ENCODE measurements around the gene POMGNT2.

- TF ChIP-seq CTCF (optimal IDR thresholded peaks at IDR 0.05 in 1 of 3, IDR thresholded peaks at IDR 0.05 in 1 of 3, conservative IDR thresholded peaks at IDR 0.05 in 1 of 3; ENCODE audit: extremely low read depth in 1 of 3, insufficient read depth in 2 of 3, low read length in 3 of 3) (no peak), EZH2 (IDR thresholded peaks at IDR 0.05; ENCODE audit: low read length) (no peak)
Observed at GRCh38 chr3:43148033-43148432, 42.2 kb upstream of the POMGNT2 start.
